MM.1S (cell line): ENCODE data around the gene GLP1R.

Source experiments
- DNase-seq: peaks from one replicate; pipeline ENCODE4 v3.0.0-alpha.2; 2015
- H2AFZ ChIP-seq: fragments of 300-600 bp; sonication (generic); 2 replicates; pipeline ENCODE4 v1.6.0; 2016; ENCODE audit warnings: antibody characterized with exemption, low read length
- H3F3A ChIP-seq: fragments of 300-600 bp; sonication (generic); 2 replicates; pipeline ENCODE4 v1.6.1; 2016; ENCODE audit warnings: mild to moderate bottlenecking, antibody characterized with exemption, low read length, moderate library complexity, mixed read lengths; ENCODE audit not compliant: insufficient read depth
- H3K27ac ChIP-seq: fragments of 300-600 bp; sonication (generic); 2 replicates; pipeline ENCODE4 v1.5.1; 2016; ENCODE audit warnings: mild to moderate bottlenecking, low read length
- H3K27me3 ChIP-seq: fragments of 300-600 bp; sonication (generic); replicated peaks from 2 replicates; pipeline ENCODE4 v1.6.0; 2016; ENCODE audit warnings: low read length; ENCODE audit not compliant: insufficient read depth
- H3K36me3 ChIP-seq: fragments of 300-600 bp; sonication (generic); replicated peaks from 2 replicates; pipeline ENCODE4 v1.6.1; 2016; ENCODE audit warnings: mild to moderate bottlenecking, low read length, mixed read lengths; ENCODE audit not compliant: insufficient read depth
- H3K4me1 ChIP-seq: fragments of 300-600 bp; sonication (generic); 2 replicates; pipeline ENCODE4 v1.6.1; 2016; ENCODE audit warnings: low read length, mixed read lengths
- H3K4me2 ChIP-seq: fragments of 300-600 bp; sonication (generic); 2 replicates; pipeline ENCODE4 v1.6.0; 2016; ENCODE audit warnings: low read depth, low read length
- H3K4me3 ChIP-seq: fragments of 300-600 bp; sonication (generic); 2 replicates; pipeline ENCODE4 v1.5.1; 2016; ENCODE audit warnings: low read length, mixed read lengths
- H3K79me2 ChIP-seq: fragments of 300-600 bp; sonication (generic); 2 replicates; pipeline ENCODE4 v1.6.1; 2016; ENCODE audit warnings: mixed run types, low read length, mixed read lengths
- H3K9ac ChIP-seq: fragments of 300-600 bp; sonication (generic); 2 replicates; pipeline ENCODE4 v1.6.1; 2016; ENCODE audit warnings: low read length, mixed read lengths
- H3K9me2 ChIP-seq: fragments of 300-600 bp; sonication (generic); replicated peaks from 2 replicates; pipeline ENCODE4 v1.6.1; 2016; ENCODE audit warnings: mild to moderate bottlenecking, low read length, mixed read lengths; ENCODE audit not compliant: insufficient read depth
- H3K9me3 ChIP-seq: fragments of 300-600 bp; sonication (generic); replicated peaks from 2 replicates; pipeline ENCODE4 v1.6.1; 2016; ENCODE audit warnings: mild to moderate bottlenecking, low read length, mixed read lengths; ENCODE audit not compliant: insufficient read depth
- H4K20me1 ChIP-seq: fragments of 300-600 bp; sonication (generic); 2 replicates; pipeline ENCODE4 v1.6.1; 2016; ENCODE audit warnings: mild to moderate bottlenecking, low read length, moderate library complexity, mixed read lengths; ENCODE audit not compliant: insufficient read depth
- CTCF ChIP-seq: fragments of 300-600 bp; sonication (generic); IDR thresholded peaks from 2 replicates; pipeline ENCODE4 v1.5.1; 2016; ENCODE audit warnings: antibody characterized with exemption, low read length, mixed read lengths
- EZH2 ChIP-seq: fragments of 300-600 bp; sonication (generic); optimal IDR thresholded peaks from 2 replicates; pipeline ENCODE3; 2017; ENCODE audit warnings: low read depth, mild to moderate bottlenecking, antibody characterized with exemption, low read length, mixed read lengths
- EZH2phosphoT487 ChIP-seq: fragments of 300-600 bp; sonication (generic); IDR thresholded peaks from 2 replicates; pipeline ENCODE4 v1.6.1; 2018; ENCODE audit warnings: antibody characterized with exemption, low read length

Gene GLP1R

GRCh38 chr6:39088331-39088730 is 39.8 kb downstream of the GLP1R start:
- Histone ChIP-seq H3K4me2 (no peak overlapping the region), H3K27ac (no peak overlapping the region), H3K79me2 (no peaks in the 10 kb centered on the region), H3F3A (no peaks in the 10 kb centered on the region), H3K9me2 (no peaks in the 10 kb centered on the region), H4K20me1 (no peaks in the 10 kb centered on the region), H3K27me3 (peaks cover 5% of the 10 kb centered on the region; the same call in 1 of the 2 replicates), H3K9me3 (no peaks in the 10 kb centered on the region), H2AFZ (no peak overlapping the region), H3K4me3 (no peak overlapping the region), H3K4me1 (peaks cover 7% of the 10 kb centered on the region), H3K9ac (no peak overlapping the region), H3K36me3 (no peaks in the 10 kb centered on the region)
- TF ChIP-seq EZH2phosphoT487: no peak
- peak; percentile 15 for TF ChIP-seq CTCF
- peak; percentile 50 for DNase-seq

- no peak for TF ChIP-seq EZH2
- TF ChIP-seq CTCF: no peak
- TF ChIP-seq EZH2phosphoT487: no peak
- no peak for DNase-seq
- Histone ChIP-seq H3K4me3 (no peak overlapping the region), H3K27me3 (peaks cover 5% of the 10 kb centered on the region; the same call in 1 of the 2 replicates), H3K27ac (no peak overlapping the region), H3K9ac (no peak overlapping the region), H3F3A (no peaks in the 10 kb centered on the region), H2AFZ (no peak overlapping the region), H3K36me3 (no peaks in the 10 kb centered on the region), H3K9me2 (no peaks in the 10 kb centered on the region), H3K4me2 (no peak overlapping the region), H3K79me2 (no peaks in the 10 kb centered on the region), H3K9me3 (no peaks in the 10 kb centered on the region), H4K20me1 (no peaks in the 10 kb centered on the region), H3K4me1 (peaks cover 7% of the 10 kb centered on the region)
Observed at GRCh38 chr6:39090036-39090435, 41.5 kb downstream of the GLP1R start.

- no peaks in the 10 kb centered on the region for H3K79me2 ChIP-seq
- peaks cover 5% of the 10 kb centered on the region; the same call in 1 of the 2 replicates for H3K27me3 ChIP-seq
- no peak overlapping the region for H3K4me3 ChIP-seq
- peaks cover 7% of the 10 kb centered on the region for H3K4me1 ChIP-seq
- TF ChIP-seq CTCF (no peak), EZH2 (no peak), EZH2phosphoT487 (no peak)
- no peaks in the 10 kb centered on the region for H3K9me2 ChIP-seq
- no peak overlapping the region for H3K4me2 ChIP-seq
- H3K27ac ChIP-seq: no peak overlapping the region
- DNase-seq: no peak
- no peaks in the 10 kb centered on the region for H3K36me3 ChIP-seq
- no peaks in the 10 kb centered on the region for H3K9me3 ChIP-seq
- H3K9ac ChIP-seq: no peak overlapping the region
- H3F3A ChIP-seq: no peaks in the 10 kb centered on the region
- no peaks in the 10 kb centered on the region for H4K20me1 ChIP-seq
- H2AFZ ChIP-seq: no peak overlapping the region
Observed at GRCh38 chr6:39091220-39091619, 42.6 kb downstream of the GLP1R start.
